CD4-positive, alpha-beta T cell treated with Interleukin-2 at 100 ng/mL for 4 hours (primary cell): Measurements from ENCODE around the gene RIPPLY3.
"Not testable (repeated sequence)": the region's sequence is repeated elsewhere in the genome, so short reads cannot be mapped to it uniquely, and the experiment has no call there.

Experiments
- DNase-seq: peaks from one replicate; pipeline ENCODE4 v3.0.0-alpha.2; 2020; ENCODE audit warnings: low spot score

The RIPPLY3 gene

GRCh38 chr21:37017951-37018679 lies 11.6 kb downstream of the RIPPLY3 start:
- no peak for DNase-seq

DNA sequence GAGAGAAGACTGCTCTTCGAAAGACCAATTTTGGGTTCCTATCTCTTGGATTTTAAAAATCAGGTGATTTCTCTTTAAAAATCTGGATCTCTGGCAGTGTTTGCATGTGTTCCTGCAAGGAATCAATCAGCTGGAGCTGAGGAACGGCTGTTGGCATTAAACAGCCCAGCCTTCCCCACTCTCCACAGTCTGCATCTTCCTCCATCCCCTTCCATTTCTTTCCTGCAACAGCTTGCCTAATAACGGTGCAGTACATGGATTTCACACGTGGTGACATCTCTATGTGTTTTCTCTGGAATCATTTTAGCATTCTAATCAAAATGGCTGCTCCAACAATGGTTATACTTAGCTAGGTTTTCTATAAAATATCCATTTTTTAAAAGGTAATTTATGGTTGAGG lies 20.0 kb downstream of the RIPPLY3 start:
- no peak for DNase-seq

- no peak for DNase-seq
Observed at GRCh38 chr21:37028570-37028969, 22.1 kb downstream of the RIPPLY3 start.

DNA sequence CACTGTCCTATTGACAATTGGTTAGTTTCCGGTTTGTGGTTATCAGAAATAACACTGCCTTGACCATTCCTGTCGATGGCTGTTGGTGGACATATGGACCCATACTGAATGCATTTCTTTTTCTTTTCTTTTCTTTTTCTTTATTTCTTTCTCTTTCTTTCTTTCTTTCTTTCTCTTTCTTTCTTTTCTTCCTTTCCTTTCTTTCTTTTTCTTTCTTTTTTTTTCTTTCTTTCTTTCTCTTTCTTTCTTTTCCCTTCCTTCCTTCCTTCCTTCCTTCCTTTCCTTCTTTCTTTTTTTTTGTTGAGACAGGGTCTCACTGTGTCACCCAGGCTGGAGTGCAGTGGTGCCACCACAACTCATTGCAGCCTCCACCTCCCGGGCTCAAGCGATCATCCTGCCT lies 24.4 kb downstream of the RIPPLY3 start:
- no peak for DNase-seq

GRCh38 chr21:37032293-37032692 lies 25.8 kb downstream of the RIPPLY3 start:
- DNase-seq, result no peak

DNA sequence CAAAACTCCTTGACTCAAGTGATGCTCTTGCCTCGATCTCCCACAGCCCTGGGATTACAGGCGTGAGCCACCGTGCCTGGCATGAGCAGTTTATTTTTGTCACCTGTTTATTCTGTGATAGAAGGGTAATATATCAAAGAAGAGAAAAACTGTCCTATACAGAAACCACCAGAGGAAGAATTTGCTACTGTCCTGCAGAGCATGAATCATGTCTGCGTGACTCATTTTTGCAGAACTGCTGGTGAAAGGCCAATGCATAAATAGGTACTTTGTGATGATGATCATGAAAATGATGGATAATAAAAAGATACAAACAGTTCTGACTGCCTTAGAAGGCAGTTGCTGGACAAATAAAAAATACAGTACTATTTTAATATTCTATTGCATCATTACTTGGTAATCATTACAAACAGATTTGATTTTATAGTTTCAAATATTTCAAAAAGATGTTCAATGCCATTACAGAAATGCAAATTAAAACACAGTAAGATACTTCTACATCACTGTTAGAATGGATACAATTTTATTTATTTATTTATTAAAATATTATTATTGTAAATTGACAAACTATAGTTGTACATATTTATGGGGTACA lies 26.5 kb downstream of the RIPPLY3 start:
- DNase-seq, result no peak

DNA sequence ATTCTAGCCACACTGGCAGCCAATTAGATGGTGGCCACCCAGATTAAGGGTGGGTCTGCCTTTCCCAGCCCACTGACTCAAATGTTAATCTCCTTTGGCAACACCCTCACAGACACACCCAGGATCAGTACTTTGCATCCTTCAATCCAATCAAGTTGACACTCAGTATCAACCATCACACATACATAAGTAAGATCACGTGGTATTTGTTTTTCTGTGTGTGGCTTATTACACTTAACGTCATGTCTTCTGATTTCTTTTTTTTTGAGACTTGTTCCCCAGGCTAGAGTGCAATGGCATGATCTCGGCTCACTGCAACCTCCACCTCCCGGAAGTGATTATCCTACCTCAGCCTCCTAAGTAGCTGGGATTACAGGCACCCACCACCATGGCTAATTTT lies 27.9 kb downstream of the RIPPLY3 start:
- DNase-seq, result not testable (repeated sequence)

GRCh38 chr21:37036177-37036576 lies 29.7 kb downstream of the RIPPLY3 start:
- no peak for DNase-seq

DNA sequence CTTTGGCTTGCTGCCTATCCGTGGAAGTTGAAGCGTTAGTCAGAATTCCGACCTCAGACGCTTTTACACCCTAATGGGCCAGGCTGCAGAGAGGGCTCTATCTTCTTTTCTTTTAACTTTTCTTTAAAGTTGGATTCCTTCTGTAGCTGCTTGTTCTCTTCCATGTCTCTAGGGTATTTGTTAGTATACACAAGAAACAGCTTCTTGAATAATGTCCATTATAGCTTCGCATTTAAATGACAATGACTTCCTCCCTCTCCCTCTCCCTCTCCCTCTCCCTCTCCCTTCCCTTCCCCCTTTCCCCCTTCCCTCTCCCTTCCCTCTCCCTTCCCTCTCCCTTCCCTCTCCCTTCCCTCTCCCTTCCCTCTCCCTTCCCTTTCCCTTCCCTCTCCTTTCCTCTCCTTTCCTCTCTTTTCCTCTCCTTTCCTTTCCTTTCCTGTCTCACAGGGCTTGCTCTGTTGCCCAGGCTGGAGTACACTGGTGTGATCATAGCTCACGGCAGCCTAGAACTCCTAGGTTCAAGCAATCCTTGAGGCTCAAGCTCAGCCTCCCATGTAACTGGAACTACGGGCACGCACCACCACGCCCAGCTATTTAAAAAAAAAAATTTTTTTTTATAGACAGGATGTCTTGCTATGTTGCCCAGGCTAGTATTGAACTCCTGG lies 33.0 kb downstream of the RIPPLY3 start:
- no peak for DNase-seq

GRCh38 chr21:37040212-37040611 lies 33.7 kb downstream of the RIPPLY3 start:
- DNase-seq, result no peak

DNA sequence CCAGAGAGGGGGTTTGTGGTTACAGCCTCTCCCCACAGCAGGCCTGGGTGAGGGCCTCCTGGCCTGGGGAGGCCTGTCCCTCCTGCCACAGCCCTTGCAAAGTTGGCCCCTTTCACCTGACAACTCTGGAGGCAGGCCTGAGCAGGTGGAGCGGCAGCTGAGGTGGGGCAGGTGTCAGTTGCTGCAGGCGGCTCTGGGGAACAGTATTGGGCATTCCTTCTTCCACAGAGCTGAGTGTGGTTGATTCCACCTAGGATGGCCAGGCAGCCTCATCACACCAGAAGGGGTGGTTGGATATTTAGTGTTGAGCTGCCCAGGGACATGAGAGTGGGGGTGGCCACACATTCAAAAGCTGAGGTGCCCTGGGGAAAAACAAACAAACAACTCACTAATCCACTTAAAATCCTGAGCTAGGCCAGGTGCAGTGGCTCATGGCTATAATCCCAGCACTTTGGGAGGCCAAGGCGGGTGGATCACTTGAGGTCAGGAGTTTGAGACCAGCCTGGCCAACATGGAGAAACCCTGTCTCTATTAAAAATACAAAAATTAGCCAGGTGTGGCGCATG lies 35.3 kb downstream of the RIPPLY3 start:
- no peak for DNase-seq

GRCh38 chr21:37043818-37044217 lies 37.3 kb downstream of the RIPPLY3 start:
- no peak for DNase-seq

GRCh38 chr21:37044643-37045042 lies 38.1 kb downstream of the RIPPLY3 start:
- no peak for DNase-seq

- no peak for DNase-seq
Observed at GRCh38 chr21:37045149-37045548, 38.6 kb downstream of the RIPPLY3 start.

GRCh38 chr21:37045556-37045955 lies 39.1 kb downstream of the RIPPLY3 start:
- DNase-seq, result no peak

GRCh38 chr21:37047079-37047478 lies 40.6 kb downstream of the RIPPLY3 start:
- no peak for DNase-seq

- not testable (repeated sequence) for DNase-seq
Observed at GRCh38 chr21:37049741-37050140, 43.2 kb downstream of the RIPPLY3 start.

- no peak for DNase-seq
Observed at GRCh38 chr21:37055271-37055855, 48.9 kb downstream of the RIPPLY3 start.

- no peak for DNase-seq
Observed at GRCh38 chr21:37057614-37058013, 51.1 kb downstream of the RIPPLY3 start.

- no peak for DNase-seq
Observed at GRCh38 chr21:37058261-37058660, 51.8 kb downstream of the RIPPLY3 start.

DNA sequence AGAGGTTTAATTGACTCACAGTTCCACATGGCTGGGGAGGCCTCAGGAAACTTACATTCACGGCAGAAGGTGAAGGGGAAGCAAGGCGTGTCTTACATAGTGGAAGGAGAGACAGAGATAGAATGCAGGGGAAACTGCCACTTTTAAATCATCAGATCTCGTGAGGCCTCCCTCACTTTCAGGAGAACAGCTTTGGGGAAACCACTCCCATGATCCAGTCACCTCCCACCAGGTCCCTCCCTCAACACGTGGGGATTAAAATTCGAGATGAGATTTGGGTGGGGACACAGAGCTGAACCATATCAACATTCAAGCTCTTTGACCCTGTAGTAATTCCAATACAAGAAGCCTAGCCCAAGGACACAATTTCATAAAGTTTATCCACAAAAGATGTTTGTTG lies 52.7 kb downstream of the RIPPLY3 start:
- DNase-seq, result no peak

DNA sequence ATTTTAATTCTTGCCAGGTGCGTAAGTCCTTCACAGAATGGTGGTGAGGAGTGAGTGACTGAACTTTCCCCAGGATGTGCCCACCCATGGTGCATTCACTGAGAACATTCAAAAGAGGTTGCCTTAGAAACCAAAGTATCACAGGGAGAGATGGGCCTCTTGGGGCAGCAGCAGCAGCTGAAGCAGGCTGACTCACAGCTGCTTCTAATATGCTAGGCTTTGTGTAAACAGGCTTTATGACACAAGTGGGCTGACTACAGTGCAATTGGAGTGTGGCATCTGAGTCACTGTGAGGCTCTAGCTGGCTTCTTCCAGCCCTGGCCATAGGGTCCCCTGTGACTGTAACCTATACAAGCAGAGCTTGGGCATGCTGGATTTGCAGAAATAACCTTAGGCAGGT lies 53.8 kb downstream of the RIPPLY3 start:
- no peak for DNase-seq
